Measurements from ENCODE around the gene CDV3.
"Not testable (repeated sequence)": the region's sequence is repeated elsewhere in the genome, so short reads cannot be mapped to it uniquely, and the experiment has no call there.

The CDV3 gene

DNA sequence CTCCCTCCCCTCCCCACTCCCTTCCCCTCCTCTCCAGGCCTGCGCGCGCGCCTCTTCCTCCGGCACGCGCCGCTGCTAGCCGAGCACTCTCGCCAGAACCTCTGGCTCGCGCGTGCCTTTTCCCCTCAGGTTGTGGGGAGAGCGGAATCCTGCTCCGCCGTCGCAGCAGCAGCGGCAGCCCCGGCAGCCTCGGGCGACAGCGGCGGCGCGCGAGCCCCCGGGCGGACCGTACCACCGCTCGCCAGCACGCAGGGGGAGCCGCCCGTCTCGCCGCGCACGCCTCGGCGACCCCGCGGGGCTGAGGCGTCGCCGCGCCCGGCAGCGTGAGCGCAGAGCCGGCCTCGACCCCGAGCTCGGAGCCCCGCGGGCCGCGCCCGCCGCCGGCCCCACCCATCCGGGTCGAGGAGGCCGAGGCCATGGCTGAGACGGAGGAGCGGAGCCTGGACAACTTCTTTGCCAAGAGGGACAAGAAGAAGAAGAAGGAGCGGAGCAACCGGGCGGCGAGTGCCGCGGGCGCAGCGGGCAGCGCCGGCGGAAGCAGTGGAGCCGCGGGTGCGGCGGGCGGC, at the start of gene CDV3:
TSS of gene CDV3 (plus strand) at position 58 of the 566 bp plus-strand sequence. CDS start at position 417, 359 bp downstream.
- no peak for DNase-seq (ENCODE audit: low read depth)

GRCh38 chr3:133523758-133524157, 49.7 kb upstream of the CDV3 start:
- DNase-seq (ENCODE audit: low read depth), result not testable (repeated sequence)

DNA sequence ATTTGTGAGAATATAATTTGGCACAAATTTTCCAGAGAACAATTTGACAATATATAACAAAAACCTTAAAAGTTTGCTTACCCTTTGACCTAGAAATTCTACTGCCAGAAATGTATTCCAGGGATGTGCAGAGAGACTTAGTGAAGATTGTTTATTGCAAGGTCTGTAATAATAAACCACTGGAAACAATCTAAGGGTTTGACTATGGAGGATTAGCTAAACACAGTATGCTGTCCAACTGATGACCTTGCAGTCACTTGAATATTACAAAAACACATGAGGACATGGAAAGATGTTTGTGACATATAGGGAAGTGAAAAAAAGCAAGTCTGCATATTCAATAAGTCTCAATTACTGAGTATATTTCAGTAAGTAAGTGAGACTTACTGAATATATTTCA, 48.1 kb upstream of the CDV3 start:
- no peak for DNase-seq (ENCODE audit: low read depth)

DNA sequence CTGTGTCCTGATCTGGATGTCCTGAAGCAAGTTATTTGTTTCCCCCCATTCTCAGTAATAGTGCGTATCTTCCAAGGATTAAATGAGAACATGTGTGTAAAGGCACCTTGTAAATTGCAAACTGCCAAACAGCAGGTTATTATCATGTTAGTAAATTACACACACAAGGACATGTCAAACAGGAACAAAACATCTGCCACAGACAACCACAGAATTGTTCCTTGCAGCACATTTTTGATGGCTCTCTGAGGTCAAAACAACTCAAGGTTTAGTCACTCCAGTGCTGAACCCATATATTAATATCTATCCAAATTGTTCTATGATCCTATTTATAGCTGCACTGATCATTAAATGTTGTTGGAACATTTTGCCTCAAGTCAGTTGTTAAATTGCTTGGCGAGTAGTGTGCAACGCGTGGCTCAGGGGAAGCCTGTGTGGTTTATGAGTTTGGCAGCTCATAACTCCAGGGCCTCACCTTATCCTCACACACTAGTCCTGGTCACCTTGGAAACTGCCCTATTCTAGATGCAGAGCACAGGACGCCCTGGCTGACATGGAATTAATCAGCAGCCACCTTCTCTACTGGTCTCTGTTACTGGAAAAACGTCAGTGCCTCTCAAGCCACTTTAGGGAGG, 46.3 kb upstream of the CDV3 start:
- DNase-seq (ENCODE audit: low read depth), result no peak

- DNase-seq (ENCODE audit: low read depth), result no peak
These were observed 43.7 kb upstream of the CDV3 start for GRCh38 chr3:133529809-133530208.

GRCh38 chr3:133531981-133532380, 41.5 kb upstream of the CDV3 start:
- DNase-seq (ENCODE audit: low read depth), result peak; percentile 86

DNA sequence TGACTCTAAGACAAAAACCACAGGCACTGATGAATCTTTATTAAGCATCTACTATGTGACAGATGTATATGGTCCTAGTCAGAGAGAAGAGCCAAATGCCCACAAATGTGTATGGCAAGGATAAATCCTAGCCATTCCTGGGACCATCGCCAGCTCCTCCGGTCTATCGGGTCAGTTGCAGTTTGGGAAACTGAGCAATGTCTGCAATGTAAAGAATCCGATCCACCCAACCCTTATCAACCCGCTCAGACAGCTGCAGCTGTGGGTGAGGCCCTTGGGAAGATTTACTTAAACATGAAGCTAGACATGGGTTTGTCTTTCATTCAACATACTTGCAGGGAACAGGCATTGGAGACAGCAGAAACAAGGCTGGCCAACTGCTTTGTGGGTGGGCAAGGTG, 40.5 kb upstream of the CDV3 start:
- peak; percentile 44 for DNase-seq (ENCODE audit: low read depth)

DNA sequence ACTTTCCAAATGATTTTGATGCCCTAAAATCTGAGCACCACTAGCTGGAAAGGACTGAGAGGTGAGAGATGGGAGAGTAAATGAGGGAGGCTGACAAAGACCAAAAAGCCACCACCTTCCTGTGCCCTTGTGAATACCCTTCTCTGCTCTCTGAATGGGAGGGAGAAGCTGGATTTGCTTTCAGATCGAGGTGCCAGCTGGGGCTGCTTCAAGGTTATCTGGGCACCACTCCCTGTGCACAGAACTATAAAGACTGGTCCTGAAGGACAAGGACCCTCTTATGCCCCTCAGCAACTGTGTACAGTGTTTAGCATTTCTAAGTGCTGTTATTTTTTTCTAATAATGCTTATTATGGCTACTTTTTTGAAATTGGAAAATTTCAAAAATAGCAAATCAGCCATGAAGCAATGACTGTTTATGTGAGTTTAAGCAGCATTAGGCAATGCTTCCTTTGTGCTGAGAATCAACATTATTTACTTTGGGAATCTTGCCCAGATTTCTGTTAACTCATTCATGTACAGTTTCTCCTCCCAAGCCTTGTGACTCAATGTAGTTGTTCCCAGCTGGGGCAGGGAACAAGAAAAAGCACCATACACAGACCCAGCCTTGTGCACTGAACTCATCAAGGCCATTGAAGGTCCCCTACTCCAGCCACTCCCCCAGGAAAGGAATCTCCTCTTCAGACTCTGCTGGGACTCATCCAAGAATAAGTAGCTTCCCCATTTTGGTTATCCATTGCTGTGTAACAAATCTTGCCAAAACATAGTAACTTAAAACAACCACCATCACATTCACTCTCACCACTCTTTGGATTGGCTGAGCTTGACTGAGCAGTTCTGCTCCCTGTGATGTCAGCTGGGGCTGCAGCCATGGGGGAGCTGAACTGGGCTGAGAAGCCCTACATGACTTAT, 37.3 kb upstream of the CDV3 start:
- peak; percentile 96 for DNase-seq (ENCODE audit: low read depth)

GRCh38 chr3:133537131-133537530, 36.4 kb upstream of the CDV3 start:
- DNase-seq (ENCODE audit: low read depth), result not testable (repeated sequence)

DNA sequence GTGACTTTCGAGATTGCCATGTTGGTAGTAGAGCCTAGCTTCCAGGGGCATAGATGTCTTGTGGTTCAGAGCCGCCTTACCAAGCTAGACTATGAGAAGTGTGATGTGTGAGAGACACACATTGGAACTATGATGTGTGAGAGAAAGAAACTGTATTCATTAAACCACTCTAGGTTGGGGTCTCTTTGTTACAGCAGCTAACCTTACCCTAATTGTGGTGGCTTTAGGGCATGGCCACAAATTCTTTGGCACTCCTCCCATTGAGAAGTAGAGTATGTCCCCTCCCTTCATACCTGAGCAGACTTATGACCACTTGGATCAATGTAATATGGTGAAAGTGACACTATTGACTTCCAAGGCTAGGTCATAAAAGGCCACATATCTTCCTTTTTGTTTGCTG, 35.3 kb upstream of the CDV3 start:
- no peak for DNase-seq (ENCODE audit: low read depth)

DNA sequence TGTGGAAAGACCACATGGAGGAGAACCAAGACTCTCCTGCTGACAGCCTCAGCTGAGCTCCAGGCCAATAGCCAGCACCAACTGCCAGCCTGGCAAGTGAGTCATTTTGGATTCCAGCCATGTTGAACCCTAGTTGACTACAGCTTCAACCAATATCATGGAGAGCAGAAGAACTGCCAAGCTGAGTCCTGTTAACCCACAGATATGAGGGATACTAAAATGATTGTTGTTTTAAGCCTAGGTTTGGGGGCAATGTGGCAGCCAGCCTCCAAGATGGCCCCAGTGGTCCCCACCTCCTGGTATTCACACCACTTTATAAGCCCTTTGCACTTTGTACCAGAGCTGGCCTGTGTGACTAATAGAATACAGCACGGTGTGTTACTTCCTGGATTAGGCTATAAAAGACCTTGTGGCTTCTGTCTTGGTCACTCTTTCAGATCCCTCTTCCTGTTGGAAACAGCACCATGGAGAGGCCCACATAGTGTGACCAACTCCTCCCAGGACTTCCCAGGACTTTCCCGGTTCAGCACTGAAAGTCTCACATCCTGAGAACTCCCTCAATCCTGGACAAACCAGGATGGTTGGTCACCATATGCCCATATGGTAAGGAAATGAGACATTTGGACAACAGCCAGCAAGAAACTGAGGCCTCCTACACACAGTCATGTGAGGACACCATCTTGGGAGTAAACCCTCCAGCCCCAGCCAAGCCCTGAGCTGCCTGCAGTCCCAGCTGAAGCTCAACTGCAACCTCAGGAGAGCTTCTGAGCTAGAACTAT, 32.4 kb upstream of the CDV3 start:
- DNase-seq (ENCODE audit: low read depth), result peak; percentile 91

DNA sequence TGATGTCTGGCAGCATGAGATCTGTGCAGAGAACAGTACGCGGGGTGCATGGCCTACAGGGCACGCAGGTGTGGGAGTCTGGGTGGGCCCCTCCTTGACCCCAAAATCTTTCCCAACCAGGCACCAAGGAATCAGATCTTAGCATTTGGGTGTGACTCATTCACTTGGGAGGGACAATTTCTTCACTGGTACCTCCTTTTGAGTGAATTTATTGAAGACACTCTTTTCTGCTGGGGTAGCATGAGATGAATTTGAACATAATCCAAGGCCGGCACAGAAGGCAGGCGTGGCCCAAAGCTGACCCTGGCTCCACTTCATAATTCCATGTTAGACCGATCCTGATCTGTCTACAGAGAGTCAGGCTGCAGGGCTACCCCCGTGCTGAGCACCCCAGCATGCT, 30.6 kb upstream of the CDV3 start:
- DNase-seq (ENCODE audit: low read depth), result no peak

GRCh38 chr3:133544983-133545382, 28.5 kb upstream of the CDV3 start:
- not testable (repeated sequence) for DNase-seq (ENCODE audit: low read depth)

GRCh38 chr3:133547432-133548041, 25.9 kb upstream of the CDV3 start:
- DNase-seq (ENCODE audit: low read depth), result peak; percentile 20

GRCh38 chr3:133548090-133548489, 25.4 kb upstream of the CDV3 start:
- DNase-seq (ENCODE audit: low read depth), result no peak

- DNase-seq (ENCODE audit: low read depth), result no peak
These were observed 23.9 kb upstream of the CDV3 start for GRCh38 chr3:133549565-133549964.

DNA sequence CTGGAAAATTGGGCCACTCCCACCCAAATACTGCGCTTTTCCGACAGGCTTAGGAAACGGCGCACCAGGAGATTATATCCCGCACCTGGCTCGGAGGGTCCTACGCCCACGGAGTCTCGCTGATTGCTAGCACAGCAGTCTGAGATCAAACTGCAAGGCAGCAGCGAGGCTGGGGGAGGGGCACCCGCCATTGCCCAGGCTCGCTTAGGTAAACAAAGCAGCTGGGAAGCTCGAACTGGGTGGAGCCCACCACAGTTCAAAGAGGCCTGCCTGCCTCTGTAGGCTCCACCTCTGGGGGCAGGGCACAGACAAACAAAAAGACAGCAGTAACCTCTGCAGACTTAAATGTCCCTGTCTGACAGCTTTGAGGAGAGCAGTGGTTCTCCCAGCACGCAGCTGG, 21.9 kb upstream of the CDV3 start:
- DNase-seq (ENCODE audit: low read depth), result not testable (repeated sequence)

DNA sequence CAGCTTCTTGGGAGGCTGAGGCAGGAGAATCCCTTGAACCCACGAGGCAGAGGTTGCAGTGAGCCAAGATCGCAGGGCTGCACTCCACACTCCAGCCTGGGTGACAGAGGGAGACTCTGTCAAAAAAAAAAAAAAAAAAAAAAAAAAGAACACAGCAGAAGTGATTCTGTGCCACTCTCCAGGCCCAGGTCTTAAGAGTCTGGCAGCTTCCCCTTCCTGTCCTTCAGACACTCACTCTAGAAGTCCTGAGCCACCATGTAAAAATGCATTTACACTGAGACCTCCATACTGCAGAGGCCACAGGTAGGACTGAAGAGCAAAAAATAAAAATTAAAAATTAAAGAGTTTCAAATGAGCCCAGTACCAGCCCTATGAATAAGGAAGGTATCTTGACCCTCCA, 11.8 kb upstream of the CDV3 start:
- DNase-seq (ENCODE audit: low read depth), result no peak

DNA sequence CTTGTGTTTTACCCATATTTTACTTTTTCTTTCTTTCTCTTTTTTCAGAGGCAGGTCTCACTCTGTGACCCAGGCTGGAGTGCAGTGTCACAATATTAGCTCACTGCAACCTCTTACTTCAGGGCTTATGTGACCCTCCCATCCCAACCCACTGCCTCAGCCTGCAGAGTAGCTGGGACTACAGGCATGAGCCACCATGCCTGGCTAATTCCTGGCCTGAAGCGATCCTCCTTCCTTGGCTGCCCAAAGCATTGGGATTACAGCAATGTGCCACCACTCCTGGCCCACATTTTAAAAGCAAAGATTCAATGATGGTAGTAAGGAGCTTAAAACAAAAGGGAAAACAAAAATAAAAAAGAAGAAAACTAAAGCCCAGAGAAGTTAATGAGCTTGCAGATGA, 11.1 kb upstream of the CDV3 start:
- DNase-seq (ENCODE audit: low read depth), result no peak

DNA sequence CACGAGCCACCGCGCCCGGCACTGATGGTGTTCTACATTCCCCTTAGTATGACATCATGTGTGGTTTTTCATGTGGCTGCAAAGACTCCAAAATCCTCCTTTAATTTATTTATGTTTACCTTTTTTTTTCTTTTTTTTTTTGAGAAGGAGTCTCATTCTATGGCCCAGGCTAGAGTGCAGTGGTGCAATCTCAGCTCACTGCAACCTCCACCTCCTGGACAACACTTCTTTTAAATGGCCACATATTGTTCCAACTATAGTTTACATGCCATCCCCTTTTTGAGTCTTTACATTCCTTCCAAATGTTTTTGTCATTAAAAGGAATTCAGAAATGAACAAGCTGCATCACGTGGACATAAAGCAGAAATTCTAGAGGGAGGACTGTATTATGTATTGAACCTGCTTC, 10.3 kb upstream of the CDV3 start:
- DNase-seq (ENCODE audit: low read depth), result peak; percentile 34

GRCh38 chr3:133563816-133564215, 9.7 kb upstream of the CDV3 start:
- no peak for DNase-seq (ENCODE audit: low read depth)

All from ELR (cell line).